Endothelial cell (in vitro differentiated cells): ENCODE data around the gene CCDC15. TPM values are rescaled to one million over a fixed set of nuclear protein-coding genes. Genes with fewer than 3 reads are reported as not detected.

Experiments used
- DNase-seq: peaks from one replicate; pipeline ENCODE4 v3.0.0; 2021; ENCODE audit warnings: low spot score
- H3K27ac Mint-ChIP-seq: one replicate; pipeline ENCODE4 v1.8.0; 2021; ENCODE audit warnings: mixed read lengths, inconsistent platforms; ENCODE audit not compliant: unreplicated experiment
- H3K27me3 Mint-ChIP-seq: one replicate; pipeline ENCODE4 v1.8.0; 2021; ENCODE audit warnings: mild to moderate bottlenecking, moderate library complexity, mixed read lengths, inconsistent platforms; ENCODE audit not compliant: unreplicated experiment
- H3K36me3 Mint-ChIP-seq: one replicate; pipeline ENCODE4 v1.8.0; 2021; ENCODE audit warnings: mild to moderate bottlenecking, low read depth, mixed read lengths, inconsistent platforms; ENCODE audit not compliant: unreplicated experiment
- H3K4me1 Mint-ChIP-seq: one replicate; pipeline ENCODE4 v1.8.0; 2021; ENCODE audit warnings: mild to moderate bottlenecking, mixed read lengths, inconsistent platforms; ENCODE audit not compliant: unreplicated experiment
- H3K4me3 Mint-ChIP-seq: one replicate; pipeline ENCODE4 v1.8.0; 2021; ENCODE audit warnings: mild to moderate bottlenecking, mixed read lengths, inconsistent platforms; ENCODE audit not compliant: unreplicated experiment
- H3K9me3 Mint-ChIP-seq: one replicate; pipeline ENCODE4 v1.8.0; 2021; ENCODE audit warnings: mixed read lengths, inconsistent platforms; ENCODE audit not compliant: unreplicated experiment
- total RNA-seq: library from RNA; stranded (reverse); fragmentation: NEBNext Ultra II Directional; extraction: Animal tissue kit (Norgen Biotek cat#: 25700); gene quantifications from one replicate; pipeline ENCODE4 v1.2.1, GENCODE V29; 2021; ENCODE audit not compliant: unreplicated experiment
- TF ChIP-seq, protein P1 (sequence below): fragments of 200-600 bp; sonication (generic); IDR thresholded peaks from one replicate; pipeline ENCODE4 v1.5.0; 2021; ENCODE audit warnings: antibody characterized with exemption; ENCODE audit not compliant: unreplicated experiment

The CCDC15 gene
- total RNA-seq, 1 donor from 2014 or later: 2.4 TPM

DNA sequence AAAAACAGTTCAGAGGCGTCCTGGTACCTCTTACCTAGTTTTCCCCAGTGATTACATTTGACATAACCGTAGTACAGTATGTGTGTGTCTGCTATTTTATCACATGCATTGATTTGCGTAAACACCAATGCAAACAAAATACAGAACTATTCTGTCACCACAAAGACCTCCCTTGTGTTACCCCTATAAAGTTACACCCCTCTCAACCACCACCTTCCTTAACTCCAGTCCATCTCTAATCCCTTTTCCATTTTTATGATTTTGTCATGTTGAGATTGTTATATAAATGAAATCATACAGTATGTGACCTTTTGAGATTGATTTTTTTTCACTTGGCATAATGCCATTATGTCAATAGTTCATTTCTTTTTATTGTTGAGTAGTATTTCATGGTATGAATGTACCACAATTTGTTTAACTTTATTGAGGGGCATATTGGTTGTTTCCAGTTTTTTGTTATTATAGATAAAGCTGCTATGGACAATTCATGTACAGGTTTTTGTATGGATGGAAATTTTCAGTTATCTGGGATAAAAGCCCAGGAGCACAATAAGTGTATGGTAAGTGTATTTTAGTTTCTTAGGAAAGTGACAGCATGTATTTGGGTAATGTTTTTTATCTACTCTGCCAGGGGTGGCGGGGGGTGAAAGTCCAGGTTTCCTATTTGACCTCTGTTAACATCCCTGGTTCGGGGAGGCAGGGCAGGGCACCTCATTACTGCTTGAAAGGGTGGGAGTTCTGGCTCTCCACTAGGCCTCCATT, 103.1 kb downstream of the CCDC15 start:
- no peak for DNase-seq
- no peaks in the 10 kb centered on the region for H3K36me3 Mint-ChIP-seq
- H3K27me3 Mint-ChIP-seq: peaks cover 5% of the 10 kb centered on the region
- no peaks in the 10 kb centered on the region for H3K4me1 Mint-ChIP-seq
- TF ChIP-seq, protein P1, sequence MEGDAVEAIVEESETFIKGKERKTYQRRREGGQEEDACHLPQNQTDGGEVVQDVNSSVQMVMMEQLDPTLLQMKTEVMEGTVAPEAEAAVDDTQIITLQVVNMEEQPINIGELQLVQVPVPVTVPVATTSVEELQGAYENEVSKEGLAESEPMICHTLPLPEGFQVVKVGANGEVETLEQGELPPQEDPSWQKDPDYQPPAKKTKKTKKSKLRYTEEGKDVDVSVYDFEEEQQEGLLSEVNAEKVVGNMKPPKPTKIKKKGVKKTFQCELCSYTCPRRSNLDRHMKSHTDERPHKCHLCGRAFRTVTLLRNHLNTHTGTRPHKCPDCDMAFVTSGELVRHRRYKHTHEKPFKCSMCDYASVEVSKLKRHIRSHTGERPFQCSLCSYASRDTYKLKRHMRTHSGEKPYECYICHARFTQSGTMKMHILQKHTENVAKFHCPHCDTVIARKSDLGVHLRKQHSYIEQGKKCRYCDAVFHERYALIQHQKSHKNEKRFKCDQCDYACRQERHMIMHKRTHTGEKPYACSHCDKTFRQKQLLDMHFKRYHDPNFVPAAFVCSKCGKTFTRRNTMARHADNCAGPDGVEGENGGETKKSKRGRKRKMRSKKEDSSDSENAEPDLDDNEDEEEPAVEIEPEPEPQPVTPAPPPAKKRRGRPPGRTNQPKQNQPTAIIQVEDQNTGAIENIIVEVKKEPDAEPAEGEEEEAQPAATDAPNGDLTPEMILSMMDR: no peak
- H3K27ac Mint-ChIP-seq: no peak overlapping the region
- peaks cover 2% of the 10 kb centered on the region for H3K9me3 Mint-ChIP-seq
- H3K4me3 Mint-ChIP-seq: no peak overlapping the region

DNA sequence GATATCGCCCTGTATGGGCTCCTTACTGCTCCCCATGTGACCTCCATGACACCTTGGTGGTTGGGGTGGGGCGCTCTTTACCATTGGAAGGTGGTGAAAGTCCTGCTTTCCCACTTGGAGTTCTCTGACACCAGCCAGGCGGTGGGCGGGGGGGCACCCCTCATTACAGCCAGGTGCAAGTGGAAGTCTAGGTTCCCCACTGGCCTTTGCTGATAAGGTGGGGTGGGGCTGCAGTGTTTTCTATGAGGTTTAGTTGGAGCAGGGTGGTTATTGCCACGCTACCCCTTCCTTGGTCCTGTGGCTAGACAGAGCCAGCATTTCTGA, 103.7 kb downstream of the CCDC15 start:
- Mint-ChIP-seq H3K9me3 (peaks cover 6% of the 10 kb centered on the region), H3K27me3 (peaks cover 8% of the 10 kb centered on the region), H3K4me3 (no peak overlapping the region), H3K27ac (no peak overlapping the region), H3K36me3 (no peaks in the 10 kb centered on the region), H3K4me1 (no peaks in the 10 kb centered on the region)
- TF ChIP-seq, protein P1: no peak
- no peak for DNase-seq

DNA sequence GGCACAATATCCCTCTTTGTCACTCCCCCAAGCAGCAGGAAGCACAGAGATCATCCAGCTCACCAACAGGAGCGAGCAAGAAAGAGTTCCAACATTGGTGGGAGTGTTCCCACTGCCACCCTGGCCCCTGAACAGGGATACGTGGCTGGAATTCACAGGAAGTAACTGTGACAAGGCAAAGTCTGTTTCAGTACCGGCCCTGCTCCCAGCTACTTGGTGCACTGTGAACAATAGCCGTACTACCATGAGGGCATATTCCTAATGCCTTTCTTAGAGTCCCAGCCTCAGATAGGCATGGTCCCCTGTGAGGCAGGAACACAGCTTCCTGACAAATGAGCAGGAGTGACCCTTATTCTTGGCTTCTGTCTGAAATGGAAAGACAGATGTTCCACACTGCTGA, 107.3 kb downstream of the CCDC15 start:
- peaks cover 4% of the 10 kb centered on the region for H3K4me1 Mint-ChIP-seq
- no peak overlapping the region for H3K27ac Mint-ChIP-seq
- no peaks in the 10 kb centered on the region for H3K36me3 Mint-ChIP-seq
- no peak for DNase-seq
- TF ChIP-seq, protein P1: no peak
- H3K27me3 Mint-ChIP-seq: peaks cover 5% of the 10 kb centered on the region
- H3K4me3 Mint-ChIP-seq: no peak overlapping the region
- H3K9me3 Mint-ChIP-seq: peaks cover 6% of the 10 kb centered on the region

DNA sequence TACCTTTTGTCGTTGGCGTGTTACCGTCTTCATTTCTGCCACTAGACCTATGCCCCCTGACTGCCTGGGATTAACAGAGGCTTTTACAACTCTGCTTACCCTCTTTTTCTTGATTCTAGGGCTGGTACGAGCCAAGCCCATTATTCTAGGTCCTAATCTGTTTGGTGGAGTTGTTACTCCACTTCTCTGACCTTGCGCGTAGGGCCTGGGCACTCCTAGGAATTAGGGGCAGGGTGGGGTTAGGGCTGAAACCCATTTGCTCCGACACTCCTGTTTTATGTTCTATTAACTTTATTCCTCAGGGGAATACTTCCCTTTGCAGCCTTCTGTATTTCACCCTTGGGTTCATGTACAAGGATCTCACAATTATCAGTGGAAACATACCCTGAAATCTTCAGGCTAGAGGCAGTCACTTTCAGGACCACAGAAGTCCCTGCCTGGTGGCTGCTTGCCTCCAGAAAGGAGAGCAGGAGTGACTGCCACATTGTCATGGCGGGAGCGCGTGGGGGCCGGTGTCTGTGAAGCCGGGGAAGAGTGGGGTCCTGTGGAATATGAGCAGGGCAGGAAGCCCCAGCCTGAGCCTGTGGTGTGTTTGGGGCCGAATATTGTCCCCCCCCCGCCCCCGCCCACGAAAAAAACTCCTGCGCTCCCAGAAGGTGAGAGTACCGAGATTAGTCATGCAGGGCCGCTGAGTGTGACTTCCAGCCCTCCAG, 108.4 kb downstream of the CCDC15 start:
- H3K36me3 Mint-ChIP-seq: no peaks in the 10 kb centered on the region
- TF ChIP-seq, protein P1: no peak
- H3K27me3 Mint-ChIP-seq: peaks cover 5% of the 10 kb centered on the region
- peaks cover 4% of the 10 kb centered on the region for H3K4me1 Mint-ChIP-seq
- no peak overlapping the region for H3K27ac Mint-ChIP-seq
- H3K9me3 Mint-ChIP-seq: peaks cover 6% of the 10 kb centered on the region
- DNase-seq: no peak
- peak overlapping the region; percentile 88 for H3K4me3 Mint-ChIP-seq

DNA sequence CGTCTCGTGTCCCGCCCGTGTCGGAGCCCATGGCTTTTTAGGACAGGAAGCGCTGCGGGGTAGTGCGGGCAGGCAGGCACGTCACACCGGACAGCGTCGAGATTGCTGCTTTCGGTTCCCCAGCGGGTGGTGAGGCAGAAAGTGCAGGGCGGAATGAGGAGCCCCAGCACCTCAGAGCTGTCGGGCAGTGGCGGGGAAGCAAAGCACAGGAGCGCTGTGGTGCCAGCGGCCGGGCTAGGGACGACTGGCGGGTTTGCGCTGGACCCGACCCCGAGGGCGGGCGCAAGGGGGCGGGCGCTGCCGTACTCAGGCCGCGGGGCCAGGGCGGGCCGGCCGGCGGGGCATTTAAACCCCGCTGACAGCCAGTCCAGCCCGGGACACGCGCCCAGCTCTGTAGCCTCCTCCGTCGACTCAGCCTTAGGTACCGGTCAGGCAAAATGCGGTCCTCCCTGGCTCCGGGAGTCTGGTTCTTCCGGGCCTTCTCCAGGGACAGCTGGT, 109.0 kb downstream of the CCDC15 start, which contains the start of gene SLC37A2:
SLC37A2 (plus strand) TSS at position 375 of the 498 bp plus-strand sequence; CDS start at position 438, 63 bp downstream.
- TF ChIP-seq, protein P1: no peak
- peak within 1 kb of the TSS; percentile 88 for H3K4me3 Mint-ChIP-seq
- peaks cover 6% of the 10 kb centered on the region for H3K9me3 Mint-ChIP-seq
- no peak within 1 kb of the TSS for H3K27ac Mint-ChIP-seq
- H3K36me3 Mint-ChIP-seq: no peaks in the 10 kb centered on the region
- DNase-seq: peak; percentile 67
- H3K4me1 Mint-ChIP-seq: peaks cover 4% of the 10 kb centered on the region
- peaks cover 5% of the 10 kb centered on the region for H3K27me3 Mint-ChIP-seq
